Activated CD4-positive, alpha-beta memory T cell treated with anti-CD3 and anti-CD28 coated beads, Interleukin-2, amount 10 ng/mL, durations not matched to agents 7 days and 5 days (primary cell): ENCODE data around the gene ADAMTS7. TPM values are rescaled to one million over a fixed set of nuclear protein-coding genes. Genes with fewer than 3 reads are reported as not detected.

ENCODE experiments used
- total RNA-seq, 2 experiments: library from RNA; stranded (reverse); gene quantifications; one replicate each; pipeline ENCODE4 v1.2.3, GENCODE V29; 2021

ADAMTS7 gene
- total RNA-seq, 2 experiments from 2014 or later, result 0.35 to 0.43 TPM

Other genes with a start within 250 kb of the ADAMTS7 start
- 1 to 10 TPM; 2.1 to 3.1 TPM for gene CHRNA5, start 245.9 kb downstream of the ADAMTS7 start, total RNA-seq
- not detected for gene CHRNA3, start 190.5 kb downstream of the ADAMTS7 start, total RNA-seq
- not detected for gene CHRNB4, start 170.3 kb downstream of the ADAMTS7 start, total RNA-seq
- 100 to 1,000 TPM; 278 to 280 TPM for gene MORF4L1, start 61.4 kb upstream of the ADAMTS7 start, total RNA-seq
- 100 to 1,000 TPM; 257 to 273 TPM for gene CTSH, start 133.6 kb upstream of the ADAMTS7 start, total RNA-seq